Measurements from ENCODE around the gene BMAL1. TPM values are rescaled to one million over a fixed set of nuclear protein-coding genes. Genes with fewer than 3 reads are reported as not detected.
"Not testable (repeated sequence)": the region's sequence is repeated elsewhere in the genome, so short reads cannot be mapped to it uniquely, and the experiment has no call there.

The BMAL1 gene
- total RNA-seq, 1 donor from 2014 or later: 22.4 TPM

GRCh38 chr11:13386567-13386966 is 109.0 kb downstream of the BMAL1 start:
- Mint-ChIP-seq H3K4me3 (no peak overlapping the region), H3K36me3 (ENCODE audit: low read depth) (peaks cover 49% of the 10 kb centered on the region), H3K27ac (no peak overlapping the region), H3K4me1 (no peaks in the 10 kb centered on the region), H3K27me3 (no peaks in the 10 kb centered on the region), H3K9me3 (no peaks in the 10 kb centered on the region)
- peak; percentile 49 for DNase-seq
- intact Hi-C loops (cut with micrococcal nuclease): no loop called here

GRCh38 chr11:13388741-13389140 is 111.2 kb downstream of the BMAL1 start:
- DNase-seq: no peak
- peak overlapping the region; percentile 6 for H3K27ac Mint-ChIP-seq
- no peaks in the 10 kb centered on the region for H3K9me3 Mint-ChIP-seq
- no peak overlapping the region for H3K4me3 Mint-ChIP-seq
- no peaks in the 10 kb centered on the region for H3K4me1 Mint-ChIP-seq
- intact Hi-C loops (cut with micrococcal nuclease): no loop called here
- H3K27me3 Mint-ChIP-seq: no peaks in the 10 kb centered on the region
- peaks cover 40% of the 10 kb centered on the region for H3K36me3 Mint-ChIP-seq (ENCODE audit: low read depth)

GRCh38 chr11:13391217-13391616 is 113.6 kb downstream of the BMAL1 start:
- intact Hi-C loops (cut with micrococcal nuclease): no loop called here
- H3K4me1 Mint-ChIP-seq: no peaks in the 10 kb centered on the region
- no peaks in the 10 kb centered on the region for H3K27me3 Mint-ChIP-seq
- H3K9me3 Mint-ChIP-seq: peaks cover under 1% of the 10 kb centered on the region
- no peak overlapping the region for H3K4me3 Mint-ChIP-seq
- H3K36me3 Mint-ChIP-seq (ENCODE audit: low read depth): peaks cover 29% of the 10 kb centered on the region
- DNase-seq: no peak
- H3K27ac Mint-ChIP-seq: no peak overlapping the region

- H3K4me1 Mint-ChIP-seq: not testable (repeated sequence)
These were observed 120.7 kb downstream of the BMAL1 start for GRCh38 chr11:13398335-13398734.

GRCh38 chr11:13405220-13405619 is 127.6 kb downstream of the BMAL1 start:
- no peak for DNase-seq
- intact Hi-C loops (cut with micrococcal nuclease): no loop called here
- no peak overlapping the region for H3K4me3 Mint-ChIP-seq
- H3K27me3 Mint-ChIP-seq: no peaks in the 10 kb centered on the region
- H3K4me1 Mint-ChIP-seq: no peaks in the 10 kb centered on the region
- H3K27ac Mint-ChIP-seq: no peak overlapping the region
- H3K9me3 Mint-ChIP-seq: peaks cover 6% of the 10 kb centered on the region
- peaks cover 30% of the 10 kb centered on the region for H3K36me3 Mint-ChIP-seq (ENCODE audit: low read depth)

More at GRCh38 chr11:13398335-13398734, 120.7 kb downstream of the BMAL1 start:
- Mint-ChIP-seq H3K36me3 (ENCODE audit: low read depth) (peaks cover 34% of the 10 kb centered on the region), H3K9me3 (peaks cover 19% of the 10 kb centered on the region)
- DNase-seq; H3K4me3 Mint-ChIP-seq; intact Hi-C loops (cut with micrococcal nuclease); H3K27me3 Mint-ChIP-seq; H3K27ac Mint-ChIP-seq: not testable (repeated sequence)

GRCh38 chr11:13415201-13415600 is 137.6 kb downstream of the BMAL1 start:
- intact Hi-C loops (cut with micrococcal nuclease): no loop called here
- DNase-seq: no peak
- Mint-ChIP-seq H3K9me3 (no peaks in the 10 kb centered on the region), H3K4me1 (no peaks in the 10 kb centered on the region), H3K4me3 (no peak overlapping the region), H3K27ac (no peak overlapping the region), H3K27me3 (no peaks in the 10 kb centered on the region), H3K36me3 (ENCODE audit: low read depth) (peaks cover 30% of the 10 kb centered on the region)

- peaks cover 9% of the 10 kb centered on the region for H3K36me3 Mint-ChIP-seq (ENCODE audit: low read depth)
- H3K27me3 Mint-ChIP-seq: no peaks in the 10 kb centered on the region
- no peaks in the 10 kb centered on the region for H3K9me3 Mint-ChIP-seq
- intact Hi-C loops (cut with micrococcal nuclease): no loop called here
- no peak overlapping the region for H3K4me3 Mint-ChIP-seq
- DNase-seq: no peak
- no peaks in the 10 kb centered on the region for H3K4me1 Mint-ChIP-seq
- no peak overlapping the region for H3K27ac Mint-ChIP-seq
These were observed 144.0 kb downstream of the BMAL1 start for GRCh38 chr11:13421561-13421960.

GRCh38 chr11:13423372-13423771 is 145.8 kb downstream of the BMAL1 start:
- no peaks in the 10 kb centered on the region for H3K27me3 Mint-ChIP-seq
- H3K27ac Mint-ChIP-seq: no peak overlapping the region
- H3K4me1 Mint-ChIP-seq: no peaks in the 10 kb centered on the region
- H3K4me3 Mint-ChIP-seq: no peak overlapping the region
- no peak for DNase-seq
- intact Hi-C loops (cut with micrococcal nuclease): no loop called here
- H3K9me3 Mint-ChIP-seq: peaks cover 2% of the 10 kb centered on the region
- peaks cover 14% of the 10 kb centered on the region for H3K36me3 Mint-ChIP-seq (ENCODE audit: low read depth)

GRCh38 chr11:13427440-13427839 is 149.8 kb downstream of the BMAL1 start:
- intact Hi-C loops (cut with micrococcal nuclease): no loop called here
- H3K4me1 Mint-ChIP-seq: peaks cover 3% of the 10 kb centered on the region
- H3K27ac Mint-ChIP-seq: no peak overlapping the region
- H3K4me3 Mint-ChIP-seq: no peak overlapping the region
- H3K27me3 Mint-ChIP-seq: no peaks in the 10 kb centered on the region
- H3K9me3 Mint-ChIP-seq: peaks cover 5% of the 10 kb centered on the region
- H3K36me3 Mint-ChIP-seq (ENCODE audit: low read depth): peaks cover 21% of the 10 kb centered on the region
- DNase-seq: no peak

GRCh38 chr11:13429288-13429687 is 151.7 kb downstream of the BMAL1 start:
- Mint-ChIP-seq H3K9me3 (peaks cover 5% of the 10 kb centered on the region), H3K27ac (no peak overlapping the region), H3K4me1 (peaks cover 3% of the 10 kb centered on the region), H3K36me3 (ENCODE audit: low read depth) (peaks cover 21% of the 10 kb centered on the region), H3K27me3 (no peaks in the 10 kb centered on the region), H3K4me3 (no peak overlapping the region)
- no peak for DNase-seq
- intact Hi-C loops (cut with micrococcal nuclease): no loop called here

- no peak overlapping the region for H3K4me3 Mint-ChIP-seq
- peaks cover 23% of the 10 kb centered on the region for H3K36me3 Mint-ChIP-seq (ENCODE audit: low read depth)
- intact Hi-C loops (cut with micrococcal nuclease): no loop called here
- H3K27ac Mint-ChIP-seq: no peak overlapping the region
- no peak for DNase-seq
- H3K27me3 Mint-ChIP-seq: no peaks in the 10 kb centered on the region
- peaks cover 8% of the 10 kb centered on the region for H3K4me1 Mint-ChIP-seq
- peaks cover 5% of the 10 kb centered on the region for H3K9me3 Mint-ChIP-seq
These were observed 152.2 kb downstream of the BMAL1 start for GRCh38 chr11:13429836-13430235.

- Mint-ChIP-seq H3K4me3 (no peak overlapping the region), H3K27me3 (no peaks in the 10 kb centered on the region), H3K36me3 (ENCODE audit: low read depth) (peaks cover 13% of the 10 kb centered on the region), H3K4me1 (peaks cover 11% of the 10 kb centered on the region), H3K9me3 (peaks cover 7% of the 10 kb centered on the region), H3K27ac (no peak overlapping the region)
- intact Hi-C loops (cut with micrococcal nuclease): no loop called here
- no peak for DNase-seq
These were observed 155.8 kb downstream of the BMAL1 start for GRCh38 chr11:13433437-13433836.

- DNase-seq: no peak
- H3K4me1 Mint-ChIP-seq: peaks cover 11% of the 10 kb centered on the region
- intact Hi-C loops (cut with micrococcal nuclease): no loop called here
- no peaks in the 10 kb centered on the region for H3K27me3 Mint-ChIP-seq
- no peak overlapping the region for H3K27ac Mint-ChIP-seq
- H3K36me3 Mint-ChIP-seq (ENCODE audit: low read depth): peaks cover 8% of the 10 kb centered on the region
- peaks cover 4% of the 10 kb centered on the region for H3K9me3 Mint-ChIP-seq
- no peak overlapping the region for H3K4me3 Mint-ChIP-seq
These were observed 156.9 kb downstream of the BMAL1 start for GRCh38 chr11:13434247-13435205.

- H3K9me3 Mint-ChIP-seq: not testable (repeated sequence)
These were observed 159.2 kb downstream of the BMAL1 start for GRCh38 chr11:13436836-13437235.

More at GRCh38 chr11:13436836-13437235, 159.2 kb downstream of the BMAL1 start:
- DNase-seq; H3K27me3 Mint-ChIP-seq; H3K27ac Mint-ChIP-seq; H3K36me3 Mint-ChIP-seq (ENCODE audit: low read depth); H3K4me3 Mint-ChIP-seq; intact Hi-C loops (cut with micrococcal nuclease): not testable (repeated sequence)
- peaks cover 10% of the 10 kb centered on the region for H3K4me1 Mint-ChIP-seq

Measured in activated CD4-positive, alpha-beta T cell treated with anti-CD3 and anti-CD28 coated beads, Interleukin-2, amount 10 ng/mL, durations not matched to agents 24 days and 14 days (primary cell).